Mucosa of descending colon (tissue), 3 donors: ENCODE results near the gene SPON1. TPM values are rescaled to one million over a fixed set of nuclear protein-coding genes. Genes with fewer than 3 reads are reported as not detected.
A peak's percentile ranks its signal among the peaks of the same experiment; 100 is the strongest.

Source experiments
- ATAC-seq: fragments of 200-7000 bp; cut with Tn5 transposase; one replicate; pipeline ENCODE4 v1.9.1; 2020; ENCODE audit warnings: mild to moderate bottlenecking, moderate library complexity
- DNase-seq, 3 donors: peaks; one replicate each; pipeline ENCODE4 v3.0.0-alpha.2; 2020
- H3K36me3 ChIP-seq: fragments of 200-600 bp; one replicate; pipeline ENCODE4 v1.8.0; 2021; ENCODE audit warnings: low read depth, mild to moderate bottlenecking
- H3K4me1 ChIP-seq: fragments of 200-600 bp; one replicate; pipeline ENCODE4 v1.8.0; 2021; ENCODE audit warnings: low read depth, mild to moderate bottlenecking
- H3K4me3 ChIP-seq: fragments of 200-600 bp; one replicate; pipeline ENCODE4 v1.8.0; 2021; ENCODE audit warnings: mild to moderate bottlenecking
- H3K9me3 ChIP-seq: fragments of 200-600 bp; one replicate; pipeline ENCODE4 v1.8.0; 2021; ENCODE audit warnings: mild to moderate bottlenecking
- intact Hi-C, 2 donors: fragments of 100-400 bp; cut with DNase I in 1 of 2; cut with micrococcal nuclease in 1 of 2; formaldehyde crosslinking; loops; one replicate each; pipeline versions ENCODE4 v1.11.0 to v1.11.1; 2022; cut with DNase I, micrococcal nuclease
- total RNA-seq, 3 donors: library from RNA; stranded (reverse); fragmentation: NEBNext Ultra II Directional in 2 of 3; extraction: Animal tissue kit (Norgen Biotek cat#: 25700) in 2 of 3; gene quantifications; one replicate each; pipeline versions ENCODE4 v1.2.1 to v1.2.4, GENCODE V29; 2021 to 2023
- TF ChIP-seq, protein P1 (sequence below): fragments of 200-600 bp; IDR thresholded peaks from one replicate; pipeline ENCODE4 v1.8.0; 2022; ENCODE audit warnings: antibody characterized with exemption, mild to moderate bottlenecking
- donor health status: DM: no; HTN: no; CAD: no; lungs with moderate emphysema.
- donor health status: DM: no; HTN: no; CAD: no.
- donor health status: DM: no; HTN: yes; CAD: no.

Gene SPON1
- total RNA-seq, 3 donors from 2014 or later, result 43.6 to 85.5 (median 64.2) TPM

DNA sequence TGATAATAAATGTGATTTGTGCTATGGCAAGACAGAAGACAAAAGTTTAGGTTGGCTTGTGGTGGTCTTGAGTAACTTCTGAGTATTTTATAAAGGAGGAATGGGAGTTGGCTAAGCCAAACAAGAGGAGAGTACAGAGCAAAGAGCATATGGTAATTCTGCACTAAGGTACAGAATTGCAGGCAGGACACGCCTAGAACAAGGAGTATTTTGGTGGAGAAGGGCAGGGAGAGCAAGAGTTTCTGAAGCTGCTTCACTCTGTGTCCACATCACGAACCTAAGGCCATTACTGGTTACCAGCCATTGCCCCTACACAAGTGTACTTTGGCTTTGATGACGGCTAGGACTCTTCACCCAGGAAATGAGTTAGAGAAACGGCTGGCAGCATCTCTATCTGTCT is 170.9 kb downstream of the SPON1 start:
- H3K4me3 ChIP-seq, result no peak overlapping the region
- H3K9me3 ChIP-seq, result no peaks in the 10 kb centered on the region
- peak; percentile 78 for ATAC-seq
- TF ChIP-seq, protein P1, sequence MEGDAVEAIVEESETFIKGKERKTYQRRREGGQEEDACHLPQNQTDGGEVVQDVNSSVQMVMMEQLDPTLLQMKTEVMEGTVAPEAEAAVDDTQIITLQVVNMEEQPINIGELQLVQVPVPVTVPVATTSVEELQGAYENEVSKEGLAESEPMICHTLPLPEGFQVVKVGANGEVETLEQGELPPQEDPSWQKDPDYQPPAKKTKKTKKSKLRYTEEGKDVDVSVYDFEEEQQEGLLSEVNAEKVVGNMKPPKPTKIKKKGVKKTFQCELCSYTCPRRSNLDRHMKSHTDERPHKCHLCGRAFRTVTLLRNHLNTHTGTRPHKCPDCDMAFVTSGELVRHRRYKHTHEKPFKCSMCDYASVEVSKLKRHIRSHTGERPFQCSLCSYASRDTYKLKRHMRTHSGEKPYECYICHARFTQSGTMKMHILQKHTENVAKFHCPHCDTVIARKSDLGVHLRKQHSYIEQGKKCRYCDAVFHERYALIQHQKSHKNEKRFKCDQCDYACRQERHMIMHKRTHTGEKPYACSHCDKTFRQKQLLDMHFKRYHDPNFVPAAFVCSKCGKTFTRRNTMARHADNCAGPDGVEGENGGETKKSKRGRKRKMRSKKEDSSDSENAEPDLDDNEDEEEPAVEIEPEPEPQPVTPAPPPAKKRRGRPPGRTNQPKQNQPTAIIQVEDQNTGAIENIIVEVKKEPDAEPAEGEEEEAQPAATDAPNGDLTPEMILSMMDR, result no peak
- DNase-seq, result no peak
- intact Hi-C loops, result no loop called here
- no peaks in the 10 kb centered on the region for H3K36me3 ChIP-seq
- peaks cover 20% of the 10 kb centered on the region for H3K4me1 ChIP-seq

GRCh38 chr11:14136561-14136960 is 174.0 kb downstream of the SPON1 start:
- ATAC-seq, result no peak

GRCh38 chr11:14137284-14137683 is 174.8 kb downstream of the SPON1 start:
- DNase-seq (no peak), ATAC-seq (no peak)
- H3K9me3 ChIP-seq, result no peaks in the 10 kb centered on the region
- H3K4me3 ChIP-seq, result no peak overlapping the region
- H3K36me3 ChIP-seq, result no peaks in the 10 kb centered on the region
- TF ChIP-seq, protein P1, result no peak
- intact Hi-C loops, result no loop called here
- H3K4me1 ChIP-seq, result peaks cover 12% of the 10 kb centered on the region

More at GRCh38 chr11:14136561-14136960, 174.0 kb downstream of the SPON1 start:
- Histone ChIP-seq H3K36me3 (no peaks in the 10 kb centered on the region), H3K9me3 (no peaks in the 10 kb centered on the region), H3K4me3 (no peak overlapping the region), H3K4me1 (peaks cover 19% of the 10 kb centered on the region)
- TF ChIP-seq, protein P1, result no peak
- DNase-seq, result no peak
- intact Hi-C loops, result no loop called here

GRCh38 chr11:14140991-14141390 is 178.5 kb downstream of the SPON1 start:
- intact Hi-C loops, result loop anchor here in 1 of 2 donors (10.0 kb wide), 1 partner anchor 186 kb away; no protein-coding TSS in a partner anchor
- DNase-seq (no peak), ATAC-seq (no peak)
- TF ChIP-seq, protein P1, result no peak
- Histone ChIP-seq H3K36me3 (no peaks in the 10 kb centered on the region), H3K4me3 (no peak overlapping the region), H3K9me3 (no peaks in the 10 kb centered on the region), H3K4me1 (no peaks in the 10 kb centered on the region)

DNA sequence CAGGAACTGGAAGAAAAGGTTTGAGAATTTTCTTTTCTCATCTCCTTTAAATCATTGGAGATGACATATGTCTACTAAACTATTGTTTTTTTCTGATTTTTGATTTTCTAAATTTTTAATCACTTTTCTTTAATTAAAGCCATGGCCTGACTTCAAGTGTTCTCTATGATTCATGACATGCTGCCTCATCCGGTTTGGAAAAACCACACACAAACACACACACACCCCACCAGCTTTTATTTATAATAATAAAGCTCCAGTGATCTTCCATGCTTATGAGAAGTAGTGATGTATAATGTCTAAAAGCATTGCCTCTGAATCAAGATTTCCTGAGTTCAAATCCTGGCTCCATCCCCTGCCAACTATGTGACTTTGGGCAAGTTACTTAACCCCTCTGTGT is 179.2 kb downstream of the SPON1 start:
- no peak overlapping the region for H3K4me3 ChIP-seq
- no peak for ATAC-seq
- no peak for DNase-seq
- TF ChIP-seq, protein P1, result no peak
- no peaks in the 10 kb centered on the region for H3K9me3 ChIP-seq
- H3K36me3 ChIP-seq, result no peaks in the 10 kb centered on the region
- intact Hi-C loops, result loop anchor here in 1 of 2 donors (10.0 kb wide), 1 partner anchor 187 kb away; no protein-coding TSS in a partner anchor
- H3K4me1 ChIP-seq, result no peaks in the 10 kb centered on the region

DNA sequence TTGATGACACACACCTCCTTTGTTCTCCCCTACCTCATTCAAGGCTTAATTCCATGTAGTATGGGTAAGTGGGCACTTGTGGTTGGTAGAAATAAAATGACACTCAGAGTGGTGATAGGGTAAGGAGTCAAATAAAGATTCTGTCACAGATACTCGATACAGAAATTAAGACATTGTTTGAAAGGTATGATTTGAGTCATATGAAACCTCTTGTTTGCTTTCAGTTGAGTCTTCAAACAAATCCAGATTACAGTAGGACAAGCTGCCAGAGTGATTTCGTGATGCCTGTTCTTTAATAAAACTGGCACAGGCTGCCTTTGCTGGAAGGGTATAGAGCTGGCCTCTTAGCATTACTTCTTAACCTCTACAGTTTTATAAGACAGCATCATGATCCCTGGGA is 182.4 kb downstream of the SPON1 start:
- no peaks in the 10 kb centered on the region for H3K36me3 ChIP-seq
- no peak overlapping the region for H3K4me3 ChIP-seq
- DNase-seq (no peak), ATAC-seq (peak; percentile 39)
- no peaks in the 10 kb centered on the region for H3K9me3 ChIP-seq
- TF ChIP-seq, protein P1, result no peak
- intact Hi-C loops, result loop anchor here (5.0 to 10.0 kb wide), 2 partner anchors 188 to 190 kb away; no protein-coding TSS in a partner anchor
- no peaks in the 10 kb centered on the region for H3K4me1 ChIP-seq
